T-helper 2 cell (primary cell): ENCODE data around the gene SGPP2.
A peak's percentile ranks its signal among the peaks of the same experiment; 100 is the strongest.

Experiments used
- DNase-seq, 5 experiments: peaks; one replicate each; pipeline versions ENCODE4 v3.0.0 to v3.0.0-alpha.2; 2012 to 2022

Gene SGPP2

GRCh38 chr2:222479859-222480258 lies 55.5 kb downstream of the SGPP2 start:
- DNase-seq, result peak in 1 of 5 experiments; percentile 5

GRCh38 chr2:222480497-222480896 lies 56.2 kb downstream of the SGPP2 start:
- DNase-seq, result no peak

GRCh38 chr2:222481941-222482340 lies 57.6 kb downstream of the SGPP2 start:
- DNase-seq, result no peak

- DNase-seq, result peak in 1 of 5 experiments; percentile 5
Observed at GRCh38 chr2:222483513-222484039, 59.2 kb downstream of the SGPP2 start.

- DNase-seq, result no peak
Observed at GRCh38 chr2:222485367-222486211, 61.2 kb downstream of the SGPP2 start.

GRCh38 chr2:222490131-222490530 lies 65.8 kb downstream of the SGPP2 start:
- no peak for DNase-seq

- DNase-seq, result no peak
Observed at GRCh38 chr2:222492683-222493082, 68.3 kb downstream of the SGPP2 start.

- DNase-seq, result no peak
Observed at GRCh38 chr2:222494104-222494739, 69.9 kb downstream of the SGPP2 start.

- no peak for DNase-seq
Observed at GRCh38 chr2:222495388-222495787, 71.0 kb downstream of the SGPP2 start.

GRCh38 chr2:222499226-222499625 lies 74.9 kb downstream of the SGPP2 start:
- no peak for DNase-seq

- DNase-seq, result no peak
Observed at GRCh38 chr2:222504191-222504590, 79.8 kb downstream of the SGPP2 start.

GRCh38 chr2:222504719-222505118 lies 80.4 kb downstream of the SGPP2 start:
- DNase-seq, result peak in 1 of 5 experiments; percentile 58

GRCh38 chr2:222506230-222506935 lies 82.0 kb downstream of the SGPP2 start:
- no peak for DNase-seq

GRCh38 chr2:222514901-222515300 lies 90.6 kb downstream of the SGPP2 start:
- DNase-seq, result no peak

- no peak for DNase-seq
Observed at GRCh38 chr2:222518570-222519381, 94.4 kb downstream of the SGPP2 start.

- peak in 1 of 5 experiments; percentile 81 for DNase-seq
Observed at GRCh38 chr2:222521099-222521498, 96.8 kb downstream of the SGPP2 start.

- DNase-seq, result no peak
Observed at GRCh38 chr2:222522082-222522481, 97.7 kb downstream of the SGPP2 start.

- DNase-seq, result peak in 1 of 5 experiments; percentile 56
Observed at GRCh38 chr2:222523783-222524544, 99.6 kb downstream of the SGPP2 start.

GRCh38 chr2:222525811-222526210 lies 101.5 kb downstream of the SGPP2 start:
- no peak for DNase-seq

GRCh38 chr2:222526480-222527277 lies 102.3 kb downstream of the SGPP2 start:
- peak in 1 of 5 experiments; percentile 57 for DNase-seq

- no peak for DNase-seq
Observed at GRCh38 chr2:222532315-222532714, 108.0 kb downstream of the SGPP2 start.
